GM10266 (cell line): ENCODE results near the gene MUC5AC.

Source experiments
- DNase-seq: peaks from one replicate; pipeline ENCODE4 v3.0.0; 2012; ENCODE audit errors: extremely low spot score
- CTCF ChIP-seq: IDR thresholded peaks from 2 replicates; pipeline ENCODE4 v1.5.1; 2012; ENCODE audit warnings: mild to moderate bottlenecking, low read depth; ENCODE audit not compliant: control insufficient read depth, insufficient read depth; ENCODE audit errors: missing control alignments

The MUC5AC gene

DNA sequence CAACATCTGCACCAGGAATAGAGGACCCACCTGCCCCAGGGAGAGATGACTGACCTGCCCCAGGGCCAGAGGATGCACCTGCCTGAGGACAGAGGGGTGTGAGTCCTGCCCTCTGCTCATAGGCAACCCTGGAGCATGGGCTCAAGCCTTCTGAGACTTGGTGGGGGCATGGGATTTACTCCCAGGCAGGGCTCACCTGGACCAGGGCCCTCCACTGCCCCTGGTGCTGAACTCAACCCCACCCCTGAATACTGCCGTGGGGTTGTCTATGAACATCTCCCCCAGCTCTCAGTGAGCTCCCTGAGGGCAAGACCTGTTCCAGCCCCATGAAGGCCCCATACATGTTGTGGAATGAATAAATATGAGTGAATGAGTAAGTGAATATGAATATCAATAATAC, 33.8 kb upstream of the MUC5AC start:
- TF ChIP-seq CTCF: no peak
- no peak for DNase-seq

DNA sequence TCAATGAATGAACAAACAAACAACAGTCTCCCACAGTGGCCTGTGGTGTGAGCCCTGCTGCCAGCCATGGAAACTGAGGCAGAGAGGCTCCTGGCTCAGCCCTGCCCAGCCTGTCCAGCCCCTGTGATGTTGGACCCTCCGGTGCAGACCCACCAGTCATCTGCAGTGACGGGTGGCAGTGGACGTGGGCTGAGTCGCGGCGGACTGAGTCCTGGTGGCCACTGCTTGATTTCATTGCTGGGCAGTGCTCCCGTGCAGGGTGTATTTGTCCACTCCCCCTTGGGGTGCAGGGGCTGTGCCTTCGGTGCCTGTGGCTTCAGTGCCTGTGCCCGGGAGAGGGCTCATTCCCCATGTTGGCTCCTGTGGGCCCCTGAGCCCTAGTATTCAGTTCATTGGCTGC, 31.9 kb upstream of the MUC5AC start:
- TF ChIP-seq CTCF: no peak
- DNase-seq: no peak

DNA sequence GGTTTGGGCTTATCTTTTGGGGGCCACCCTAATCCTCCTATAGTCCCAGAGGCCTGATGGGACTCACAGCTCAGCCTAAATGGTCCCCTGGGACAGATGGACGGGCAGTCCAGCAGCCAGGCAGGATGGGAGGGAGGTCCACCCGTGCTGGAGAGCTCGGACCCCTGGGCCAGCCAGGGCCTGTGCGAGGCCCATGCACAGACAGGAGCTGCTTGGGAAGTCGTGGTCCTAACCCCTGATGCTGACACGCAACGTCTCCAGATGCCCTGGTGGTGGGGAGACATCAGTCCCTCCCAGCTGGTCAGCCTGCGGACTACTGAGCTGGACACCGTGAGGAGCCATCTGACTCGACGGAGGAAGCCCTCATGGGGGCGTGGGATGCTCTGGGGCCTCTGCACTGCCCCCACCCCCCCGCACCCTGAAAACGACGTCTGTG, 31.2 kb upstream of the MUC5AC start:
- DNase-seq: no peak
- TF ChIP-seq CTCF: no peak

GRCh38 chr11:1126935-1127663, 30.7 kb upstream of the MUC5AC start:
- TF ChIP-seq CTCF: no peak
- DNase-seq: no peak

GRCh38 chr11:1127664-1128162, 30.0 kb upstream of the MUC5AC start:
- TF ChIP-seq CTCF: no peak
- no peak for DNase-seq

GRCh38 chr11:1128311-1129142, 29.2 kb upstream of the MUC5AC start:
- no peak for TF ChIP-seq CTCF
- no peak for DNase-seq

DNA sequence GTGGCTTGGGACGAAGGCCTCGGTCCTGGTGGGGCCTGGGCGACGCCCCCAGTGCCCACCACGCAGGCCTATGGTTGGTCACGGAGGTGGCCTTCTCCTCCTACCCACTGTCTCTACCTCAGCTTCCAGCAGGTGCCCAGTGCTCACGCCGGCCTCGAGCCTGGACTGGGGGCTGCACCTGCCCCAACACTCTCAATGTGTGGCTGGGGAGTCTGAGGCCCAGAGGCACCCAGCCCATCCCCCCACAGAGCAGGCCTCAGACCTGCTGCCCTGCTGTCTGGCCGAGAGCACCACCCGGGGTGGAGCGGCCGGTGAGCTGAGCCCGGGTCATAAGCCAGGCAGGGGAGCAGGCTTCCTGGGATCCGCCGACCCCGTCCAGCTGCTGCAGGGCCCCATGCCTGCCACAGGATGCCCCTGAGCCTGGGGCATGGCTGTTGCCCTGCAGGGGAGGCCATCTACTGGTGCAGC, 28.6 kb upstream of the MUC5AC start:
- TF ChIP-seq CTCF: no peak
- no peak for DNase-seq
